H1 (cell line): ENCODE results near the gene PJVK. TPM values are rescaled to one million over a fixed set of nuclear protein-coding genes. Genes with fewer than 3 reads are reported as not detected.

ENCODE experiments used
- CTCF ChIA-PET: fragments of 300-600 bp; sonication (Branson Sonifier 250); formaldehyde crosslinking; loops from one replicate; lab custom pipeline; 2021; ENCODE audit not compliant: partially characterized antibody; lab: Charles Lee
- POLR2A ChIA-PET: fragments of 300-600 bp; sonication (Branson Sonifier 250); formaldehyde crosslinking; loops from one replicate; lab custom pipeline; 2021; ENCODE audit warnings: inconsistent platforms; ENCODE audit not compliant: partially characterized antibody; lab: Charles Lee
- DNase-seq, 2 experiments: peaks; one replicate each; pipeline versions ENCODE4 v3.0.0 to v3.0.0-alpha.2; 2010 to 2022; ENCODE audit warnings: low spot score in 2 of 2, low read depth in 1 of 2, mixed read lengths in 1 of 2
- FAIRE-seq: peaks from 2 replicates; lab custom pipeline; 2011; peaks lifted over from hg19 to GRCh38; lab: Jason Lieb, UNC
- H2AFZ ChIP-seq: 2 replicates; pipeline ENCODE4 v1.8.1; 2012; ENCODE audit warnings: low read length, inconsistent platforms
- H2AK5ac ChIP-seq: 2 replicates; pipeline ENCODE4 v1.6.1; 2013; ENCODE audit warnings: low read depth, low read length
- H2BK120ac ChIP-seq: replicated peaks from 2 replicates; pipeline ENCODE3; 2013; ENCODE audit warnings: low read depth, low read length, inconsistent platforms
- H2BK12ac ChIP-seq: 2 replicates; pipeline ENCODE4 v1.6.1; 2013; ENCODE audit warnings: low read depth, low read length
- H2BK15ac ChIP-seq: 2 replicates; pipeline ENCODE4 v1.6.1; 2013; ENCODE audit warnings: low read length
- H2BK20ac ChIP-seq: 2 replicates; pipeline ENCODE4 v1.6.1; 2013; ENCODE audit warnings: low read length
- H2BK5ac ChIP-seq: 2 replicates; pipeline ENCODE4 v1.6.1; 2013; ENCODE audit warnings: low read depth, low read length
- H3K14ac ChIP-seq: 2 replicates; pipeline ENCODE4 v1.6.1; 2013; ENCODE audit warnings: inconsistent platforms; ENCODE audit not compliant: insufficient read length
- H3K18ac ChIP-seq: 2 replicates; pipeline ENCODE4 v1.6.1; 2013; ENCODE audit warnings: low read length; ENCODE audit errors: extremely low read depth
- H3K23ac ChIP-seq: 2 replicates; pipeline ENCODE4 v1.6.1; 2013; ENCODE audit warnings: inconsistent platforms; ENCODE audit not compliant: insufficient read length
- H3K23me2 ChIP-seq: 2 replicates; pipeline ENCODE4 v1.6.1; 2013; ENCODE audit warnings: low read depth, low read length
- H3K27ac ChIP-seq: 2 replicates; pipeline ENCODE4 v1.6.1; 2011; ENCODE audit warnings: low read depth, low read length, inconsistent platforms
- H3K27me3 ChIP-seq, 4 experiments: replicated peaks in 1 of 4; 1 replicate in 1 of 4; 2 replicates in 3 of 4; pipeline versions ENCODE4 v1.6.1 to v1.8.1; 2011 to 2013; ENCODE audit warnings: low read length in 3 of 4, mild to moderate bottlenecking in 3 of 4, inconsistent platforms in 2 of 4, mixed read lengths in 2 of 4, moderate library complexity in 1 of 4; ENCODE audit not compliant: control insufficient read depth in 3 of 4, insufficient read depth in 3 of 4; ENCODE audit errors: extremely low read depth in 1 of 4
- H3K36me3 ChIP-seq, 4 experiments: 2 replicates each; pipeline versions ENCODE4 v1.6.1 to v1.8.1; 2011 to 2013; ENCODE audit warnings: mild to moderate bottlenecking in 4 of 4, low read length in 3 of 4, moderate library complexity in 2 of 4, control low read depth in 1 of 4, inconsistent platforms in 1 of 4; ENCODE audit not compliant: insufficient read depth in 4 of 4, control insufficient read depth in 2 of 4
- H3K4ac ChIP-seq: replicated peaks from 2 replicates; pipeline ENCODE3; 2013; ENCODE audit warnings: low read length, low read depth, mixed read lengths, inconsistent platforms; ENCODE audit not compliant: insufficient read length
- H3K4me1 ChIP-seq, 4 experiments: replicated peaks in 1 of 4; 1 replicate in 1 of 4; 2 replicates in 3 of 4; pipeline versions ENCODE4 v1.6.1 to v1.8.1; 2011 to 2013; ENCODE audit warnings: low read length in 3 of 4, inconsistent platforms in 2 of 4, mixed read lengths in 1 of 4; ENCODE audit not compliant: insufficient read depth in 4 of 4, control insufficient read depth in 3 of 4
- H3K4me2 ChIP-seq, 2 experiments: 2 replicates each; pipeline versions ENCODE4 v1.6.1 to v1.8.1; 2011 to 2013; ENCODE audit warnings: low read depth in 2 of 2, low read length in 2 of 2, control low read depth in 1 of 2, inconsistent platforms in 1 of 2, mild to moderate bottlenecking in 1 of 2; ENCODE audit not compliant: insufficient read depth in 1 of 2
- H3K4me3 ChIP-seq, 4 experiments: fragments of 200-600, 300-600 bp in 1 of 4; sonication (generic), shearing (Covaris generic), sonication (Bioruptor Twin) in 1 of 4; 2 replicates each; pipeline versions ENCODE4 v1.5.1 to v1.8.1; 2011 to 2016; ENCODE audit warnings: low read length in 4 of 4, low read depth in 3 of 4, control low read depth in 2 of 4, inconsistent platforms in 2 of 4, mild to moderate bottlenecking in 2 of 4, mixed read lengths in 1 of 4, moderate library complexity in 1 of 4; ENCODE audit not compliant: insufficient read depth in 2 of 4; ENCODE audit errors: extremely low read depth in 1 of 4
- H3K56ac ChIP-seq: replicated peaks from 2 replicates; pipeline ENCODE3; 2013; ENCODE audit warnings: low read depth, mild to moderate bottlenecking, mixed read lengths, low read length, inconsistent platforms; ENCODE audit not compliant: insufficient read length
- H3K79me1 ChIP-seq: 2 replicates; pipeline ENCODE4 v1.6.1; 2013; ENCODE audit warnings: low read depth, low read length, control low read depth
- H3K79me2 ChIP-seq, 2 experiments: 2 replicates each; pipeline versions ENCODE4 v1.6.1 to v1.8.1; 2012 to 2013; ENCODE audit warnings: low read length in 2 of 2, mild to moderate bottlenecking in 2 of 2, inconsistent platforms in 1 of 2; ENCODE audit not compliant: insufficient read depth in 2 of 2, control insufficient read depth in 1 of 2
- H3K9ac ChIP-seq, 4 experiments: replicated peaks in 1 of 4; 1 replicate in 1 of 4; 2 replicates in 3 of 4; pipeline versions ENCODE4 v1.6.1 to v1.8.1; 2011 to 2013; ENCODE audit warnings: low read depth in 3 of 4, low read length in 3 of 4, control low read depth in 2 of 4, mild to moderate bottlenecking in 2 of 4, moderate library complexity in 2 of 4, inconsistent platforms in 1 of 4; ENCODE audit errors: extremely low read depth in 1 of 4
- H3K9me3 ChIP-seq, 2 experiments: 2 replicates each; pipeline versions ENCODE4 v1.6.1 to v1.8.1; 2012 to 2013; ENCODE audit warnings: mild to moderate bottlenecking in 2 of 2, moderate library complexity in 2 of 2, control low read depth in 1 of 2, inconsistent platforms in 1 of 2, low read depth in 1 of 2, low read length in 1 of 2, mixed read lengths in 1 of 2; ENCODE audit not compliant: insufficient read depth in 2 of 2
- H4K20me1 ChIP-seq, 2 experiments: replicated peaks in 1 of 2; 2 replicates each; pipeline versions ENCODE3 to v1.8.1; 2011 to 2013; ENCODE audit warnings: inconsistent platforms in 2 of 2, low read length in 2 of 2, mild to moderate bottlenecking in 1 of 2; ENCODE audit not compliant: insufficient read depth in 2 of 2, control insufficient read depth in 1 of 2
- H4K5ac ChIP-seq: 2 replicates; pipeline ENCODE4 v1.6.1; 2013; ENCODE audit warnings: low read length, low read depth, mixed read lengths, inconsistent platforms; ENCODE audit not compliant: insufficient read length
- H4K8ac ChIP-seq: 2 replicates; pipeline ENCODE4 v1.8.0; 2013; ENCODE audit warnings: mild to moderate bottlenecking, moderate library complexity, low read length, inconsistent platforms; ENCODE audit not compliant: insufficient read depth; ENCODE audit errors: extremely low read depth
- H4K91ac ChIP-seq: replicated peaks from 2 replicates; pipeline ENCODE3; 2013; ENCODE audit warnings: low read length, mixed read lengths, inconsistent platforms; ENCODE audit not compliant: insufficient read length
- KDM1A ChIP-seq: fragments of 200-600, 300-600 bp; sonication (generic); IDR thresholded peaks from 2 replicates; pipeline ENCODE4 v1.7.1; 2016; ENCODE audit warnings: mild to moderate bottlenecking, low read length, borderline replicate concordance
- WGBS, 2 experiments: shearing (Covaris generic) in 1 of 2; methylation state at CpG; one replicate each; pipeline versions ENCODE4 v1.1.6 to v1.1.7; 2013 to 2015; ENCODE audit warnings: low lambda C conversion rate in 2 of 2, mixed read lengths in 2 of 2, inconsistent platforms in 1 of 2, low coverage in 1 of 2, missing lambda C conversion rate in 1 of 2; ENCODE audit not compliant: insufficient replicate concordance in 2 of 2, insufficient coverage in 1 of 2, insufficient read length in 1 of 2; ENCODE audit errors: extremely low coverage in 1 of 2, missing lambda C conversion rate in 1 of 2; 5-methylcytosine and 5-hydroxymethylcytosine counted together
- polyA plus RNA-seq, 7 experiments: library from polyadenylated mRNA; depleted of rRNA in 3 of 7; stranded (reverse) in 5 of 7; unstranded in 2 of 7; fragments of >200 nt in 5 of 7; fragments of 200-250 nt in 2 of 7; gene quantifications; 1 replicate in 5 of 7; 2 replicates in 1 of 7; 4 replicates in 1 of 7; pipeline versions ENCODE4 v1.2.1 to v1.2.3, GENCODE V29; 2011 to 2013; ENCODE audit warnings: missing spikeins in 2 of 7, mixed read lengths in 2 of 7
- total RNA-seq: library from RNA; stranded (reverse); fragmentation: NEBNext Ultra II Directional; extraction: Animal tissue kit (Norgen Biotek cat#: 25700); gene quantifications from 2 replicates; pipeline ENCODE4 v1.2.1, GENCODE V29; 2021

PJVK gene
- total and polyA plus RNA-seq, 2 of the 8 experiments (the other 6 are each of a cell fraction or from before 2014, with no cell fraction given): 2.4 to 2.8 TPM

DNA sequence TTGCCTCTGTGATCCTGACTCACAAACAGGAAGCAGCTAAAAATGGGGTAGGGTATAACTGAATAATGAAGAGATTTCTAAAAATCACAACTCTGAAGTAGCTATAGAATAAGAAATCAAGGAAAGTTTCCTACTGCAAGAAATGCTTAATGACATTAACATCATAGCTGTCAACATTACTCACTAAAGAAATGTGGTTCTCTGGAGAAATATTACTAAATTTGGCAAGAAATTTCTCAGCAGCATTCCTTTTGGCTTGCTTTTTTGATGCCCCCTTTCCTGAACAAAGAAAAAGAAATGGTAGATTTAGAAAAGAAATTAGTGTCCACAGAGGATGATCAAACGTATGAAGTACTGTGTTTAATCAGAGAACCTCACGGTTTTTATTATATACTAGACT, 9.8 kb upstream of the PJVK start:
- Histone ChIP-seq H4K8ac (no peak overlapping the region), H3K18ac (no peak overlapping the region), H3K23ac (no peak overlapping the region), H3K9ac (no peak overlapping the region), H2BK120ac (no peak overlapping the region), H2BK12ac (no peak overlapping the region), H2AFZ (no peak overlapping the region), H4K20me1 (no peaks in the 10 kb centered on the region), H3K27me3 (no peaks in the 10 kb centered on the region), H3K23me2 (no peaks in the 10 kb centered on the region), H4K5ac (no peak overlapping the region), H3K14ac (no peak overlapping the region), H3K56ac (no peak overlapping the region), H2BK15ac (no peak overlapping the region), H3K4me1 (no peaks in the 10 kb centered on the region), H3K79me2 (no peaks in the 10 kb centered on the region; a peak in 1 of 4 replicates), H3K27ac (no peak overlapping the region), H3K4me2 (no peak overlapping the region), H3K4me3 (no peak overlapping the region), H2BK20ac (no peak overlapping the region), H2AK5ac (no peak overlapping the region), H3K9me3 (no peaks in the 10 kb centered on the region), H4K91ac (no peak overlapping the region), H3K79me1 (no peaks in the 10 kb centered on the region), H3K4ac (no peak overlapping the region), H2BK5ac (no peak overlapping the region), H3K36me3 (peaks cover 15 to 79% (median 39%) of the 10 kb centered on the region in 4 experiments)
- ChIA-PET CTCF (interaction anchor here (0.9 to 2.1 kb wide), 2 partner anchors 10 to 23 kb away, joined by 3 to 6 read pairs; partner anchors contain the start of genes PJVK and PRKRA), POLR2A (interaction anchor here (0.7 to 2.2 kb wide), 2 partner anchors 10 to 27 kb away, joined by 4 to 20 read pairs; partner anchors contain the start of genes PJVK and PRKRA)
- no peak for FAIRE-seq
- WGBS, 2 experiments: 90% methylated on average over 2 of the region's 2 CpGs; no CpG with 5 or more reads in 1 of the 2 experiments
- no peak for DNase-seq
- no peak for TF ChIP-seq KDM1A
